CD4-positive, alpha-beta T cell treated with Interferon alpha-2 for 1 hour (primary cell): ENCODE results near the gene FHIP1B.
"Not testable (repeated sequence)": the region's sequence is repeated elsewhere in the genome, so short reads cannot be mapped to it uniquely, and the experiment has no call there.

Source experiments
- DNase-seq, 2 donors: peaks; one replicate each; pipeline ENCODE4 v3.0.0-alpha.2; 2020 to 2022

The FHIP1B gene

GRCh38 chr11:6234387-6235107 lies at the start of gene FHIP1B:
Gene FHIP1B, minus strand, starts transcription at chr11:6234636. Its CDS starts 10,120 bp downstream, at chr11:6224516.
- peak; percentile 100 for DNase-seq

- DNase-seq = no peak
Observed at GRCh38 chr11:6283453-6284023, 49.1 kb upstream of the FHIP1B start.

DNA sequence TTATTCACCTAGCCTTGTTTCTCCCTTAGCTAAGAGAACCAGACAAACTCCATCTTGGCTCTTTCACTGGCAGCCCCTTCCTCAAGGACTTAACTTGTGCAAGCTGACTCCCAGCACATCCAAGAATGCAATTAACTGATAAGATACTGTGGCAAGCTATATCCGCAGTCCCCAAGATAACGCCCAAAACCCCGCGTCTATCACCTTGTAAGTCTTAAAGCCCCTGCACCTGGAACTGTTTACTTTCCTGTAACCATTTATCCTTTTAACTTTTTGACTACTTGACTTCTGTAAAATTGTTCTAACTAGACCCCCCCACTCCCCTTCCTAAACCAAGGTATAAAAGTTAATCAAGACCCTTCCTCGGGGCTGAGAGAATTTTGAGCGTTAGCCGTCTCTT lies 46.4 kb upstream of the FHIP1B start:
- not testable (repeated sequence) for DNase-seq

DNA sequence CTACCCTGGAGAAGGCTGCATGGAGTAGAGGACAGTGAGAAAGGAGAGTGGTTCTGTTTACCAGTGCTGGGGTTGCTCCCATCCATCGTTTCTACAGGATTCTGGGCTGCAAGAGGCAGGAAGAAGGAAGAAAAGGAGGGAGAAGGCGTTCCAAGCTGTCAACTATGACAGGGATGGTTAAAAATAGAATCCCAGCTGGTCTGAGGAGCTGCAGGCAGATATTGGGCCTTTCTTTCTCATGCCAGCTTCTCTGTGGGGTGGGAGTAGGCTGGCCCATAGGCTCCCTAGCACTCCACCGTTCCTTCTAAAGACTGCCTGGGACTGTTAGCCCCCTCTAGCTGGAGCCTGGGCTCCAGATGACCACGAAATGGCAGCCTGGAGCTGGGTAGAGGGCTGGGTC lies 38.8 kb upstream of the FHIP1B start:
- no peak for DNase-seq

DNA sequence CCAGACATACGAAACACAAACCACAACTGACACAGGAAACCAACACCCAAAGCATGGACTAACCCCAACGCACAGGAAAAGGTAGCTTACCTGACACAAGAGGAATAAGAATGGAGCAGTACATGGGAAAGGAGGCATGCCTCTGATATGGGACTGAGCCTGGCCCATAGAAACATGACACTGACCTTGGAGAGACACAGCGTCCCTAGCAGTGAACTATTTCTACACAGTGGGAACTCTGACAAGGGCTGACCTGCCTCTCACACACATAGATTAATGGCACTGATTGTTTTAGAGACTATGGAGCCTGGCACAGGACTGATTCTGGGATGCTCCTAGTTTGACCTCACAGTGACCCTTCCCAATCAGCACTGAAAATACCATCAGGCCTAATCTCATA lies 37.2 kb upstream of the FHIP1B start:
- DNase-seq = no peak

GRCh38 chr11:6270584-6271246 lies 36.3 kb upstream of the FHIP1B start:
- DNase-seq = no peak

- no peak for DNase-seq
Observed at GRCh38 chr11:6269994-6270393, 35.6 kb upstream of the FHIP1B start.

- no peak for DNase-seq
Observed at GRCh38 chr11:6268820-6269219, 34.4 kb upstream of the FHIP1B start.

GRCh38 chr11:6263662-6264061 lies 29.2 kb upstream of the FHIP1B start:
- no peak for DNase-seq

GRCh38 chr11:6260207-6260726 lies 25.8 kb upstream of the FHIP1B start:
- DNase-seq = no peak

DNA sequence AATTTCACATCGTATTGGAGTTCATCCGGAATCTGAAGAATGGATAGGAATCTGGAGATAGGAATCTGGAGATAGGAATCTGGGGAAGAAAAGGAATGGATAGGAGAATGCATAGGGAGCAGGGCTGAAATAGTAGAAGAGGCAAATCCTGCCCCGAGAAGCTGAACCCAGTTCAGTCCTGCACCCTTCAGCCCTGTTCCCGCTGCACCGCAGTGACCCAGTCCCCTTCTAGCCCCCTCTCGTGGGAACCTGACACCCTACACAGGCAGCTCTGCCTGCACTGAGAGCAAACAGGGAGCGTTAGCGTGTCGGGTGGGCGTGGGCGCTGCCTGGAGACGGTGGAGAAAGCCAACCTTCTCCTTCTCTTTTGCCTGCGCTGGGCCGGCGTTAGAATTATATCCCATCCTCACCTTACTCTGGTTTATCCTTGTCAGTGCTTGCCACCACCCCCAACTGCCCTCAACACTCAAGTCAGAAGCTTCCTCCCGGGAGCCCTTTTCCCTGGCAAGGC lies 24.2 kb upstream of the FHIP1B start:
- DNase-seq = no peak

GRCh38 chr11:6258141-6258540 lies 23.7 kb upstream of the FHIP1B start:
- no peak for DNase-seq

GRCh38 chr11:6253197-6253596 lies 18.8 kb upstream of the FHIP1B start:
- DNase-seq = no peak

- DNase-seq = no peak
Observed at GRCh38 chr11:6251990-6252473, 17.6 kb upstream of the FHIP1B start.

DNA sequence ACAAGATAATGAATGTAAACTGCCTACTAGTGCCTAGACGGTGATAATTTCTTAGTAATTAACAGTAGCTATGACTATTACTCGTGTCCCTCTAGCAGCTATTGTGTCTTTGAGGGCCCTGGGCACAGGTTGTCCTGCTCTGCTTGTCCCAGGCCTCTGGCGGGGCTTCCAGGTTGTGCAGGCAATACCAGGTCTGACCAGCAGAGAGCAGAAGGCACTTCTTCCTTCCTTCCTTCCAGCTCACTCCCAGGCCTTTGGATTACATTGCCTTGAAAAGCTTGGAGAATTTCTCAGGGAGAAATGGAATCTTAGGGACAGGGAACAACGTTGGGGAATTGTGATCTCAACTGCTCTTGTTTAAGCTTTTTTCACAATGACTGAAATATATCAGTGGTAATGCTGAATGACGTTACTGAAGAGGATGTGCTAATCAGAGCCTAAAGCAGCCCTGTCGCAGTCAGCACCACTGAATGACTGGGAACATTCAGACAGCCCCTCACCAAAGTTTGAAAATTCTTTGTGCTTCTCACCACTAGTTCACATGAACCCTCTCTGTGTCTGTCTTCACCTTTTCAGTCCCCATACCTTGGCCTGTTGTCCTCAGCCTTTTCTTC lies 16.8 kb upstream of the FHIP1B start:
- DNase-seq = peak in 1 of 2 donors; percentile 51

DNA sequence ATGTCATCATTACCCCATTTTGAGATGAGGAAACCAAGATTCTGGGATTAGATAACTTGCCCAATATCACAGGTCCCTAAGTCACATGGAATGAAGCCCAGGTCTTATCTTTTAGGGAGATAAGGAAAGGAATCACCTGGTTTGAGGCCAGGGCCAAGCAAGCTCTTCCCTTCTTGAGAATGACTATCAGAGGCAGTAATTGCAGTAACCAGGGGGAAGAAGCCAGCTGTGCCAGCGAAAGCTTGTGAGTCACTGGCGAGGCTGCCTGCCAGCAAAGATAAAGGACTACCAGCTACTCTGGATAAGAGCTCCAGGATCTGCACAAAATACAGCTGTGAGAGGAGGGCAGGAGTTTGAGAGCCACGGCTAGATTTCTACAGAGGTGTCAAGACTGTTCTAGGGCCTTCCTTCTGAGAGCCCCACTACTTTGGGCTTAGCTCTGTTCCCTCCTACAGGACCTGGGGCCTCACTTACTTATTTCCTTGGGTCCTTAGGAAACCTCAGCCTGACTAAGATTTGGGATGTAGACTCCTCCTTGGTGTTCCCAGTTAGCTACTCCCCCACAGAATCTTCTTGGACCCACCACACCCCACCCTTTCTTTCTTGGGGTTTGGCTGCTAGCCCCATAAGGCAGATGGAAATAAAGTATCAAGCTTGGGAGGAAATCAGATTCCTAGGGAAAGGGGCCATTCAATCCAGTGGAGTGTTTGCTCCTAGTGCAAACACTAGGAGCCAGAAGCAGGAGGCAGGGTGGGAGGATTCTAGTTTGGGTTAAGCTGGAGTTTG lies 15.5 kb upstream of the FHIP1B start:
- DNase-seq = no peak

GRCh38 chr11:6248897-6249296 lies 14.5 kb upstream of the FHIP1B start:
- DNase-seq = not testable (repeated sequence)

GRCh38 chr11:6248248-6248647 lies 13.8 kb upstream of the FHIP1B start:
- no peak for DNase-seq

- no peak for DNase-seq
Observed at GRCh38 chr11:6245536-6245935, 11.1 kb upstream of the FHIP1B start.

DNA sequence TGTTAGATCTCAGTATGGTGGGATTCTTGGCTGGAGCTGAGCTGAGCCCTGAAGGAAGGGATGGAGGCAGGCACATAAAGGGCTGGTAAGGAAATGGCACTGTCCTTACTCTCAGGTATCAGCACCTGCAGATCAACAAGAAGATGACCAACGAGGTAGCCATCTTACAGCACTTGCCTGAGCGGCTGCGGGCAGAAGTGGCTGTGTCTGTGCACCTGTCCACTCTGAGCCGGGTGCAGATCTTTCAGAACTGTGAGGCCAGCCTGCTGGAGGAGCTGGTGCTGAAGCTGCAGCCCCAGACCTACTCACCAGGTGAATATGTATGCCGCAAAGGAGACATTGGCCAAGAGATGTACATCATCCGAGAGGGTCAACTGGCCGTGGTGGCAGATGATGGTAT lies 6.9 kb upstream of the FHIP1B start:
- DNase-seq = no peak

GRCh38 chr11:6240781-6241180 lies 6.3 kb upstream of the FHIP1B start:
- DNase-seq = no peak

DNA sequence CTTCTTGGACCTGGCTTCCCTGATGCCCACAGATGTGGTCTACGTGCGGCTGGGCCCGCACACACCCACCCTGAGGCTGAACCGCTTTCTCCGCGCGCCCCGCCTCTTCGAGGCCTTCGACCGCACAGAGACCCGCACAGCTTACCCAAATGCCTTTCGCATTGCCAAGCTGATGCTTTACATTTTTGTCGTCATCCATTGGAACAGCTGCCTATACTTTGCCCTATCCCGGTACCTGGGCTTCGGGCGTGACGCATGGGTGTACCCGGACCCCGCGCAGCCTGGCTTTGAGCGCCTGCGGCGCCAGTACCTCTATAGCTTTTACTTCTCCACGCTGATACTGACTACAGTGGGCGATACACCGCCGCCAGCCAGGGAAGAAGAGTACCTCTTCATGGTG lies 5.7 kb upstream of the FHIP1B start:
- no peak for DNase-seq
